Measurements from ENCODE around the gene ZNF432.

Gene ZNF432

GRCh38 chr19:52007806-52008557 is 40.7 kb downstream of the ZNF432 start, which contains the start of gene ZNF615:
TSS of gene ZNF615 (minus strand) at chr19:52008211. CDS start at chr19:52003711, 4,500 bp downstream.
- peak; percentile 94 for DNase-seq

DNA sequence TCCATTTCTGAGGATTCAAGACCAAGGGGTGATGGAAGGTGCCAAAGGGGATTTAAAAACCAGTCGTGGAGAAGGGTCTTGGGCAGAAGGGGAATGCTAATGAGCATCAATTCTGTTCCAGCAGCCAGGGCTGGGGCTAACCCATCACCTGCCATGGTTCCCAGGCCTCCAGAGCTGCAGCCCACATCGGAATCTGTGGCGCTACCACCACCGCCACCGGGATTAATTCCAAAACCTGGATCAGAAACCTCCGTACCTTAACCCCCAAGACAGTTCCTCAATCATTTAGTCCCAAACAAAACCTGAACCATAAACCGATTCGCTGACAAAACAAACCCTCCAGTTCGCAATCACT is 41.2 kb downstream of the ZNF432 start:
- DNase-seq, result no peak

- DNase-seq, result no peak
Measured at GRCh38 chr19:51994048-51994644, 54.5 kb downstream of the ZNF432 start.

DNA sequence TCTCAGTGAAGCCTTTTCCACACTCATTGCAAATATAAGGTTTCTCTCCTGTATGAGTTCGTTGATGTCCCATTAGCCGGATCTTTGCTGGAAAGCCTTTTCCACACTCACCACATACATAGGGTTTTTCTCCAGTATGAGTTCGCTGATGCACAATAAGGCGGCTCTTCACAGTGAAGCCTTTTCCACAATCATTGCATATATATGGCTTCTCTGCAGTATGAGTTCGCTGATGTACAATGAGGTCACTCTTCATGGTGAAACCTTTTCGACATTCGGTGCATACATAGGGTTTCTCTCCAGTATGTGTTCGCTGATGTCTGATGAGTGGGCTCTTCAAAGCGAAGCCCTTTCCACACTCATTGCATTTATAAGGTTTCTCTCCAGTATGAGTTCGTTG is 55.2 kb downstream of the ZNF432 start:
- DNase-seq, result no peak

DNA sequence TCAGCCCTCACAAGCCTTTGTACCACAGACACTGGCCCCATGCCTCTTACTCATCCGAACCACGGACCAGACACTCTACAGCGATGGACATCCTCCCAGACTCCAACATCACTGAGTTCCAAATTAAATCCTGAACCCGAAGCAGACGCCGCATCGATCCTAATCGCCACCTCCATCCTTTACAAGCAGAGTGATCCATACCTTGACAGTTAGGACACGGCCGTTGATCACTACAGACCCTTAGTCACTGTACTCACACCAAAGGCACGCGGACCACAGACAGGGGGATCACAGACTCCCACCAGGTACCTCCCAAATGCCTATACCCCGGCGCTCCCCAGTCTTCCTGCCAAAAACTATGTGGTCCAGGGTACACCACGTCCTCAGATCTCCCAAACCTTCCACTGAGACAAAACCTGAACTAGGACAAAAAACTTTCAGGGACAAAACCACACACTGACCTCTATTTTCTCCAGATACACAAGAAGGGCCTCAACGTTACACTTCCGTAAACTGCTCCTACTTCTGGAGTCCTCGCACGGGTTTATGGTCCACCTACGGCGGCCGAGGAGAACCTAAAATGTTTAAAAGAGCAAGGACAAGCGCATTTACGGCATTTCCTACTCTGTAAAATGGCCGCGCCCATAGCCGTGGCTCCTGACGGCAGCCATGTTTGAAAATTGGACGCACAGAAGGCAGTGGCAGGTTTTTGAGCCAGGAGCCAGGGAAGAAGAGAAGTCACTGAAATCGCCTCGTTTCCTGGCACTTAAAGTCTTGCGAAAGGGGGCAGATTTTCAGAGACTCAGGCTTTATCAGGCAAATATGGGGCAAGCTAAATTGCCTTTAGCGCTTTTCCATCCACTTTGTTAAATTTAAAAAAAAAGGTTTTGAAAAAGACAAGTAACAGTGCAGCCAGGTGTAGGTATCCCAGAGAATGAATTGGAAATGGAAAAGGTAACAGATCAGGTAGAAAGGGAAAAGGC is 62.0 kb downstream of the ZNF432 start, which contains the start of gene ZNF350:
Gene ZNF350 (minus strand): TSS at position 532 of the 983 bp plus-strand sequence. CDS start 12,480 bp downstream, outside the sequence.
- peak; percentile 84 for DNase-seq

- no peak for DNase-seq
Measured at GRCh38 chr19:51983361-51983760, 65.3 kb downstream of the ZNF432 start.

All from activated CD8-positive, alpha-beta memory T cell treated with anti-CD3 and anti-CD28 coated beads, Interleukin-2, amount 50 U/mL, for 48 hours (primary cell).